ENCODE data around the gene RBM6.

GRCh38 chr3:49898991-49899390 is 41.0 kb upstream of the RBM6 start:
- no peak for TF ChIP-seq POLR2AphosphoS5 (IDR thresholded peaks at IDR 0.05)
- no peak for TF ChIP-seq CTCF (IDR thresholded peaks at IDR 0.05)
- TF ChIP-seq POLR2A (IDR thresholded peaks at IDR 0.05), result no peak
